Measurements from ENCODE around the gene TDRD9.

- TF ChIP-seq CTCF (IDR thresholded peaks at IDR 0.05): no peak
- TF ChIP-seq ZFX (IDR thresholded peaks at IDR 0.05; ENCODE audit: borderline replicate concordance): no peak
These were observed 88.8 kb downstream of the TDRD9 start for GRCh38 chr14:104016873-104017650.
